HG02623 (cell line): ENCODE measurements around the gene SHMT1.

ENCODE experiments used
- ATAC-seq: cut with Tn5 transposase; IDR thresholded peaks from one replicate; pipeline ENCODE4 v1.9.1; 2021; ENCODE audit warnings: moderate library complexity; ENCODE audit not compliant: unreplicated experiment

Gene SHMT1

GRCh38 chr17:18328643-18329204, 34.6 kb downstream of the SHMT1 start:
- no peak for ATAC-seq

- no peak for ATAC-seq
Observed at GRCh38 chr17:18327556-18327955, 35.8 kb downstream of the SHMT1 start.

GRCh38 chr17:18327093-18327492, 36.3 kb downstream of the SHMT1 start:
- no peak for ATAC-seq

GRCh38 chr17:18326572-18326971, 36.8 kb downstream of the SHMT1 start:
- no peak for ATAC-seq

GRCh38 chr17:18326039-18326438, 37.3 kb downstream of the SHMT1 start:
- no peak for ATAC-seq

- ATAC-seq: no peak
Observed at GRCh38 chr17:18324140-18325050, 39.0 kb downstream of the SHMT1 start.

GRCh38 chr17:18323507-18324139, 39.7 kb downstream of the SHMT1 start:
- no peak for ATAC-seq

GRCh38 chr17:18323007-18323406, 40.3 kb downstream of the SHMT1 start:
- no peak for ATAC-seq

- no peak for ATAC-seq
Observed at GRCh38 chr17:18322522-18322921, 40.8 kb downstream of the SHMT1 start.

- no peak for ATAC-seq
Observed at GRCh38 chr17:18321309-18321708, 42.0 kb downstream of the SHMT1 start.

GRCh38 chr17:18320301-18320700, 43.0 kb downstream of the SHMT1 start:
- no peak for ATAC-seq

GRCh38 chr17:18319604-18320256, 43.6 kb downstream of the SHMT1 start:
- ATAC-seq: no peak

GRCh38 chr17:18318771-18319450, 44.4 kb downstream of the SHMT1 start:
- ATAC-seq: no peak

- ATAC-seq: no peak
Observed at GRCh38 chr17:18318117-18318516, 45.2 kb downstream of the SHMT1 start.

GRCh38 chr17:18315961-18316360, 47.4 kb downstream of the SHMT1 start:
- no peak for ATAC-seq

- ATAC-seq: no peak
Observed at GRCh38 chr17:18315562-18315922, 47.8 kb downstream of the SHMT1 start.

GRCh38 chr17:18314731-18315561, 48.4 kb downstream of the SHMT1 start, which contains the start of the genes SMCR8 and TOP3A:
TSS of gene SMCR8 (plus strand) at chr17:18315293. CDS start at chr17:18315790, 497 bp downstream.
TSS of gene TOP3A (minus strand) at chr17:18314994. CDS start at chr17:18314778, 216 bp downstream.
- peak; percentile 78 for ATAC-seq

GRCh38 chr17:18314059-18314730, 49.2 kb downstream of the SHMT1 start:
- ATAC-seq: peak; percentile 7

- ATAC-seq: no peak
Observed at GRCh38 chr17:18309202-18309601, 54.1 kb downstream of the SHMT1 start.
